ENCODE results near the gene JAK3. TPM values are rescaled to one million over a fixed set of nuclear protein-coding genes. Genes with fewer than 3 reads are reported as not detected.

Gene JAK3
- total and polyA plus RNA-seq, 5 donors = 1.6 to 5.3 (median 3.1) TPM

DNA sequence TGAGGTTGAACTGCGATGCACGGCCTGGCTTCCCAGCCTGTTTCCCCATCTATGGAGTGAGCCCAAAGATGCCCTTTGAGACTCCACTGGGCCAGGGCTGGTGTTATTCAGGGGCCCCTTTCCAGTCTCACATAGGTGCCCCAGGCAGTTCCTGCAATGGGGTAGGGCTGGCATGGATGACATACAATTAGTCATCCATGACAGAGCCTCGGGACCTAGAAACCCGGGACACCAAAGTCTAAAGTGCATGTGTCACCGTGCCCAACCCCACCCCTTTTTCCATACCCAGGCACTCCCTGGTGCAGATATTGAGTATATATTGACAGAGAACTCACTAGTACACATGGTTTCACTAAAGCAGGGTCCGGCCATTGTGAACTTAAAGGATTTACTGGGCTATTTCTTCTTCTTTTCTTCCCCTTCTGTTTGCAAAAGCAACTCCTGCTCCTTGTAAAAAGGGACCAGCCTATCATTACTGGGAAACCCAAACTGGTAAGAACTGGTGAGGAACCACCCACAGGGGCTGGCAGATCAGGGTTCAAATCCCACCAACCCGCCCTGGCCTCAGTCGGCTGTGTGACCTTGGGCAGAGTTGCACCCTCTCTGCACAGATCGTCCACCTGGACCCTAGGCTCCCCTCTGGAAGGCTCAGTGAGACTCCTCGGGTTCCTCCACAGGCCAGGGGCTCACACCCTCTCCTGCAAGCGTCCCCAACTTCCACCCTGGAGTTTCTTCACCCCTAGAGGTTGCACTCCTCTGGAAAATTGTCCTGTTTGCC is 50.2 kb downstream of the JAK3 start:
- intact Hi-C loops (cut with DNase I) = no loop called here
- ATAC-seq (no peak), DNase-seq (no peak)
- Histone ChIP-seq H3K27me3 (ENCODE audit: control insufficient read depth, insufficient read depth) (no peaks in the 10 kb centered on the region), H3K4me1 (ENCODE audit: control insufficient read depth, insufficient read depth, low read length) (no peaks in the 10 kb centered on the region), H3K27ac (ENCODE audit: low read length) (no peak overlapping the region), H3K9me3 (ENCODE audit: control insufficient read depth, low read length) (no peaks in the 10 kb centered on the region), H3K4me3 (ENCODE audit: low read length) (no peak overlapping the region)
- 65% methylated on average over 11 of the region's 11 CpGs for WGBS

DNA sequence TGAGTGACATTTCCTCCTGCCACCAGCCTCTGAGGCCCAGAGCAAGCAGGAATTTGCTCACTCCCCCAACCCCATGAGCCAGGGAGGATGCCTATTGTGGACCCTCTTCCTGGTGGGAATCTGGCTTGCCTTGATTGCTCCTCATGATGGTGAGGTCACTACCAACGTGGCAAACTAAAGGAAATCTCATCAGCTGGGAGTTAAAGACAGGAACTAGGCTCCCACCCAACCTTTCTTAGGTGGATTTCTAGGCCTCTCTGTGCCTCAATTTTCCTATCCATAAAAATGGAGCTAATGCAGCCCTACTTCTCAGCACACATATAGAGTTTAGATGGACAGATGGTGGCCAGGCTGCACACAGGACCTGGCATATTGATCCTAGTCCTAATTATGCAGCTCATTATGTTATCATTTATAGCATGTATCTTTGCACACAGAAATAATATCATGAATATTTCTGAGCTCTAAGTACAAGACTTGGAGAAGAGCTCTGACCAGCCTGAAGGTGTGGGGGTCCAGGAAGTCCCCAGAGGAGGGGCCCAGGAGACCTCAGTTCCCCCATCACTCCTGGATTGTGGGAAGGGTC is 50.9 kb downstream of the JAK3 start:
- Histone ChIP-seq H3K4me1 (ENCODE audit: control insufficient read depth, insufficient read depth, low read length) (no peaks in the 10 kb centered on the region), H3K9me3 (ENCODE audit: control insufficient read depth, low read length) (no peaks in the 10 kb centered on the region), H3K27ac (ENCODE audit: low read length) (no peak overlapping the region), H3K27me3 (ENCODE audit: control insufficient read depth, insufficient read depth) (no peaks in the 10 kb centered on the region), H3K4me3 (ENCODE audit: low read length) (no peak overlapping the region)
- intact Hi-C loops (cut with DNase I) = no loop called here
- DNase-seq = no peak
- 51% methylated on average over 1 of the region's 1 CpG for WGBS
- ATAC-seq = no peak

DNA sequence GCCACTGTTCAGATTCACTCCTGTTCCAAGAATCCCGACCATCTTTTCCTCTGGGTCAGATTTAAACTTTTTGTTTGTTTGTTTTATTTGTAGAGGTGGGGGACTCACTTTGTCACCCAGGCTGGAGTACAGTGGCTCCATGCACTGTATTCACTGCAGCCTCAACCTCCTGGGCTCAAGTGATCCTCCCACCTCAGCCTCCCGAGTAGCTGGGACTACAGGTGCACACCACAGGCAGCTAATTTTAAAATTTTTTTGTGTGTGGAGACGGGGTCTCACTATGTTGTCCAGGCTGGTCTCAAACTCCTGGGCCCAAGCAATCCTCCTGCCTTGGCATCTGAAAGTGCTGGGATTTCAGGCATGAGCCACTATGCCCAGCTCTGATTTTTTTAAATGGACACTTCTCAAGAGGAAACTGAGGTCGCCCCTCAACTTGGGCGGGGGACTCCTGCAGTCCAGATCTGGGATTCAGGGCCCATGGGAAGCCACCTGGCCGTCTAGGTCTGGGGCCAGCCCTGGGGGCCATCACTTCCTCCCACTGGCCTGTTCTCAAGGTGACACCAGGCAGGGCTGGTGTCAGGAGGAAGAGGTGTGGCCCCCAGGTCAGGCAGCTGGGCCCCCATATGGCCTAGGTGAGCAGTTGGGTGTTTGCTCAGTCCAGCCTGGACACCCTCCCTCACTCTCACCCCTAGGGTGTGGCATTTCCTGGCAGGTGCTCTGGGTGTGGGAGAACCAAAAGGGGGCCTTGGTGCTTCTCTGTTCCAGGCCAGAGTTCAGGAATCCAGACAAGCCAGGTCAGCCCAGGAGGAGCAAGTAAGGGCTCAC is 51.6 kb downstream of the JAK3 start:
- H3K27me3 ChIP-seq (ENCODE audit: control insufficient read depth, insufficient read depth) = no peaks in the 10 kb centered on the region
- no peak for DNase-seq
- 64% methylated on average over 6 of the region's 6 CpGs for WGBS
- intact Hi-C loops (cut with DNase I) = no loop called here
- H3K4me1 ChIP-seq (ENCODE audit: control insufficient read depth, insufficient read depth, low read length) = no peaks in the 10 kb centered on the region
- no peaks in the 10 kb centered on the region for H3K9me3 ChIP-seq (ENCODE audit: control insufficient read depth, low read length)
- H3K4me3 ChIP-seq (ENCODE audit: low read length) = no peak overlapping the region
- no peak overlapping the region for H3K27ac ChIP-seq (ENCODE audit: low read length)
- ATAC-seq = peak; percentile 16 to 49

DNA sequence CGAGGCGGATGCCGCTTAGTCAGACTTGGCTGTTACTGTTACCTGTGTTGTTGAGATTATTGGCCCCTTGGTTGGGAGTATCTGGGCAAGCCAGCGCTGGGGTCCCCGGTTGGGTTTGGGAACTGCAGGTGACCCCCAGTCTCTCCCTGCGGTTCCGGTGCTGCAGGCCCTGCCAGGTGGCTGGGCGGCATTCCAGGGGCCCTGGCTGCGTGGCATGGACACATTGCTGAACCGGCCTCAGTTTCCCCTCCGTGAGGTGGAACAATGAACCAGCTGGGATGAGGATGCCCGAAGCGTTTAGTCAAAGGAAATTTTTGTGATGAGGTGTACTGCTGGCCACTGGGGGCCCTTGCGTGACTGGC is 52.3 kb downstream of the JAK3 start:
- ATAC-seq = no peak
- no peak for DNase-seq
- Histone ChIP-seq H3K27me3 (ENCODE audit: control insufficient read depth, insufficient read depth) (no peaks in the 10 kb centered on the region), H3K27ac (ENCODE audit: low read length) (no peak overlapping the region), H3K9me3 (ENCODE audit: control insufficient read depth, low read length) (no peaks in the 10 kb centered on the region), H3K4me3 (ENCODE audit: low read length) (no peak overlapping the region), H3K4me1 (ENCODE audit: control insufficient read depth, insufficient read depth, low read length) (no peaks in the 10 kb centered on the region)
- 18% methylated on average over 14 of the region's 14 CpGs for WGBS
- intact Hi-C loops (cut with DNase I) = no loop called here

DNA sequence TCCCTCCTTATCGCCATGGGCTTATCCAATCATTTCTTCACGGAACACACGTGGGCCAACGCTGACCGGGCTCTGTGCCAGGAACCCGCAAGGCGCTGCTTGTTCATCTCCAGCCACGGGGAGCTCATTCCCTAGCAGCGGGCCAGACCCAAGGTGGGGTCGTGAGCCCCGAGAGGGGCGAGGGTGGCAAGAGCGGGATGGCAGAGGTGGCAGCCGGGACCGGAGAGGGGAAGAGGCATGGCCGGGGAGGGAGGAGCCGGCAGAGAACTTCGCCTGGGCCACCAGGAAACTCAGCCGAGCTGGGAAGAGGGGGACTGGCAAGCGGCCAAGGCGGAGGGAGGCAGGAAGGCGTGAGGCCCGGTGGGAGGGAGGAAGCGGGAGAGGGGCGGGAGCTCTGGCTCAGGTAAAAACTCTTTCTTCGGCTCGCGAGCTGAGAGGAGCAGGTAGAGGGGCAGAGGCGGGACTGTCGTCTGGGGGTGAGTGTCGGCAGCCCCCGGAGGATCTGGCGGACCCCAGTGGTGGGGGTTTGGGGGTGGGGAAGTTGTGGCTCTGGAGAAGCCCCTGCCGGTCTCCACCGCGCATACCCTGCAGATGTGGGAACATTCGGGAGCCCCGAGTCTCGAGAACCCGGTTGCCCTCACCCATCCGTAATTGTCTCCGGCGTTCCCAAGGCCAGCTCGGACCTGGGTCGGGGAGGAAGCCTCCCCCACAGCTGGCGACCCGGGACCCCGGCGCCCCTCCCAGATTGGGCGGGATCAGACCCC is 52.9 kb downstream of the JAK3 start, which contains the start of gene B3GNT3:
TSS of gene B3GNT3 (plus strand) at position 408 of the 764 bp plus-strand sequence. CDS start 12,670 bp downstream, outside the sequence.
- intact Hi-C loops (cut with DNase I) = no loop called here
- no peak for ATAC-seq
- Histone ChIP-seq H3K9me3 (ENCODE audit: control insufficient read depth, low read length) (no peaks in the 10 kb centered on the region), H3K27me3 (ENCODE audit: control insufficient read depth, insufficient read depth) (no peaks in the 10 kb centered on the region), H3K4me3 (ENCODE audit: low read length) (no peak within 1 kb of the TSS), H3K4me1 (ENCODE audit: control insufficient read depth, insufficient read depth, low read length) (no peaks in the 10 kb centered on the region), H3K27ac (ENCODE audit: low read length) (no peak within 1 kb of the TSS)
- WGBS = 3% methylated on average over 50 of the region's 50 CpGs
- peak; percentile 36 to 75 (median 69) for DNase-seq

DNA sequence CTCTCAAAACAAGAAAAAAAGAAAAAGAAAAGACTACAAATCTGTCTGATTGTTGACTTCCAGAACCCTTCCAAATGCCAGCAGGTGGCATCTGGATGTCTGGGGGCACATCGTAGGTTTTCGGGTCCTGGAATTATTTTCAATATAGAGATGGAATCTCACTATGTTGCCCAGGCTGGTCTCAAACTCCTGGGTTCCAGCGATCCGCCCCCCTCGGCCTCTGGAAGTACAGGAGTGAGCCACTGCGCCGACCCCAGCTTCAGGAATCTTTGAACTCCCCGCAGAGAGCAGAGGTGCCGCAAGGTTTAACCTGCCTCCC is 53.4 kb downstream of the JAK3 start:
- intact Hi-C loops (cut with DNase I) = no loop called here

DNA sequence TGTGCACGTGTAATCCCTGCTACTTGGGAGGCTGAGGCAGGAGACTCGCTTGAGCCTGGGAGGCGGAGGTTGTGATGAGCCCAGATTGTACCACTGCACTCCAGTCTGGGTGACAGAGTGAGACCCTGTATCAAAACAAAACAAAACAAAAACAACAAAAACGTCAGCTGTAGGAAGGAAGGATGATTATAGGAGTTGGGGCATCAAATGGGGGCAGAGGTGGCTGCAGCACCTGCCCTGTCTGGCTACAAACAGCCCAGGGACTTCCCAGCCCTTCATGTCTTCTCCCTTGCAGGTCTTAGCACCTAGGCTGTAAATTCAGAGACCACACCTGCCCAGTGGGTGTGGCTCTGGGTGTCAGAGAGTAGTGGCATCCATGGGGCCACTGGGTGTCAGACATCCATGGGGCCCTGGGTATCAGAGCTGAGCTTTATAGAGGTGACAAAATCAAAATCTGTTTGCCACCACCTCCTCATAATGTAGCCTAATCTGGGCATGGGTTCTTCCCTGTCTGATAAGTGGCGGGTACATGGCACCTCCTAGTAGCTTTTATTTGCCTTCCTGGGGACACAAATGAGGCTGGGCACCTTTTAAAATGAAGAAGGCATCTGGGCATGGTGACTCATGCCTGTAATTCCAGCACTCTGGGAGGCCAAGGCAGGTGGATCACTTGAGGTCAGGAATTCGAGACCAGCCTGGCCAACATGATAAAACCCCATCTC is 57.6 kb downstream of the JAK3 start:
- DNase-seq = no peak
- Histone ChIP-seq H3K27me3 (ENCODE audit: control insufficient read depth, insufficient read depth) (no peaks in the 10 kb centered on the region), H3K9me3 (ENCODE audit: control insufficient read depth, low read length) (no peaks in the 10 kb centered on the region), H3K27ac (ENCODE audit: low read length) (no peak overlapping the region), H3K4me1 (ENCODE audit: control insufficient read depth, insufficient read depth, low read length) (no peaks in the 10 kb centered on the region), H3K4me3 (ENCODE audit: low read length) (no peak overlapping the region)
- WGBS = 66% methylated on average over 6 of the region's 6 CpGs
- intact Hi-C loops (cut with DNase I) = no loop called here
- no peak for ATAC-seq

More for the DNA sequence above, 53.4 kb downstream of the JAK3 start:
- 46% methylated on average over 9 of the region's 9 CpGs for WGBS
- Histone ChIP-seq H3K4me3 (ENCODE audit: low read length) (no peak overlapping the region), H3K27ac (ENCODE audit: low read length) (no peak overlapping the region), H3K4me1 (ENCODE audit: control insufficient read depth, insufficient read depth, low read length) (no peaks in the 10 kb centered on the region), H3K9me3 (ENCODE audit: control insufficient read depth, low read length) (no peaks in the 10 kb centered on the region), H3K27me3 (ENCODE audit: control insufficient read depth, insufficient read depth) (no peaks in the 10 kb centered on the region)
- ATAC-seq (no peak), DNase-seq (no peak)

DNA sequence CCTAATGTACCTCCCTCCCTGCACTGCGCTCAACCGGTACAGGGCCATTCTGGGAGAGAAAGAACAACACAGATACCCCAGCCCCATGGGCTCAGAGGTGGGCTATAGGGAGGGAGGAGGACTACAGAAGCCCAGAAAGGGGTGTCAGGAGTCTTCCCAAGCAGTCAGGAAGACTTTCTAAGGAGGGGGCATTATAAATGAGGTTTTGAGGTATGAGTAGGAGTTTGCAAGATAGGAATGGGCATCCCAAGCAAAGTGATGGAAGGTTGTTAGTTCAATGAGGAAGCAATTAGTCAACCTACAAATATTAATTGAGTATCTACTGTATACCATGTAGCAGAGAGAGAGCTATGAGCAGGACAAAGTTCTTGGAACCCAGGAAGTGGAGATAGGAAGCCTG is 59.1 kb downstream of the JAK3 start:
- Histone ChIP-seq H3K9me3 (ENCODE audit: control insufficient read depth, low read length) (no peaks in the 10 kb centered on the region), H3K4me1 (ENCODE audit: control insufficient read depth, insufficient read depth, low read length) (no peaks in the 10 kb centered on the region), H3K27ac (ENCODE audit: low read length) (no peak overlapping the region), H3K4me3 (ENCODE audit: low read length) (no peak overlapping the region), H3K27me3 (ENCODE audit: control insufficient read depth, insufficient read depth) (no peaks in the 10 kb centered on the region)
- DNase-seq (no peak), ATAC-seq (no peak)
- intact Hi-C loops (cut with DNase I) = no loop called here
- WGBS = 77% methylated on average over 2 of the region's 2 CpGs

DNA sequence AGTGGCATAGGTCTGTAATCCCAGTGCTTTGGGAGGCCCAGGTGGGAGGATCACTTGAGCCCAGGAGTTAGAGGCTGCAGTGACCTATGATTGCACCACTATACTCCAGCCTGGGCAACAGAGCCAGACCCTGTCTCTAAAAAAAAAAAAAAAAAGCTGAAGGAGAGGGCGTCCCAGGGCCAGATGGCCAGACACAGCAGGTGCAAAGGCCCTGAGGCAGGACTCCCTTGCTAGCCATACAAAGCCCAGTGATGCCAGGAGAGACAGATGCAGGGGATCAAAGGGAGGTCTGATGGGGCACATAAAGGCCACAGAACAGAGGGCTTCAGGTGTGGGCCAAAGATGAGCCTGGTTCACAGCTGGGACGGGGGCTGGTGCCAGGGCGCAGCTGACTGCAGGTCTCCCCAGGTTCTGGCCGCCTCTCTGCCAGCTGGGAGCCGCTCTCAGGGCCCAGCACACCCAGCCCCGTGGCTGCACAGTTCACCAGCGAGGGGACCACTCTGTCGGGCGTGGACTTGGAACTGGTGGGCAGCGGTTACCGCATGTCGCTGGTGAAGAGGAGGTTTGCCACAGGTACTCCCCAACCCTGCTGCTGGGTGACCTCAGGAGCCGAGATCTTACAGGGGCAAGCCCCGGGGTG is 60.4 kb downstream of the JAK3 start:
- no peaks in the 10 kb centered on the region for H3K4me1 ChIP-seq (ENCODE audit: control insufficient read depth, insufficient read depth, low read length)

More for the DNA sequence above, 60.4 kb downstream of the JAK3 start:
- ATAC-seq (no peak), DNase-seq (no peak)
- intact Hi-C loops (cut with DNase I) = no loop called here
- no peaks in the 10 kb centered on the region for H3K27me3 ChIP-seq (ENCODE audit: control insufficient read depth, insufficient read depth)
- no peak overlapping the region for H3K4me3 ChIP-seq (ENCODE audit: low read length)
- H3K27ac ChIP-seq (ENCODE audit: low read length) = no peak overlapping the region
- H3K9me3 ChIP-seq (ENCODE audit: control insufficient read depth, low read length) = no peaks in the 10 kb centered on the region
- 93% methylated on average over 14 of the region's 14 CpGs for WGBS
